ENCODE data around the gene DUOX1.

DNA sequence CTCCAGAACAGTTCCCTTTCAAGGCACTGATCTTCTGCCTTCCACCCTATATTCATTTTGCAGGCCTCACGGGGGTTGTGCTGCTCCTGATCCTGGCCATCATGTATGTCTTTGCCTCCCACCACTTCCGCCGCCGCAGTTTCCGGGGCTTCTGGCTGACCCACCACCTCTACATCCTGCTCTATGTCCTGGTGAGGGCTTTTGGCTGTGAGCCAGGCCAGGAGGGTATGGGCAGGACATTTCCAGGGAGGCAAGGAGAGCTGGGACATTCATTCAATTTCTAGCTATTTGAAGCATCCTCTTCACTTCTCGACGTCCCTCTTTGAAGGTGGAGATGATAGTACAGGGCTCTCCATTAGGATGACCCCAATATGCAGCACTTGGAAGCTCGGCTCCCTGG, 25.9 kb downstream of the DUOX1 start:
- TF ChIP-seq, protein P1, sequence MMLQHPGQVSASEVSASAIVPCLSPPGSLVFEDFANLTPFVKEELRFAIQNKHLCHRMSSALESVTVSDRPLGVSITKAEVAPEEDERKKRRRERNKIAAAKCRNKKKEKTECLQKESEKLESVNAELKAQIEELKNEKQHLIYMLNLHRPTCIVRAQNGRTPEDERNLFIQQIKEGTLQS (IDR thresholded peaks at IDR 0.05), result no peak
- TF ChIP-seq, protein P2, sequence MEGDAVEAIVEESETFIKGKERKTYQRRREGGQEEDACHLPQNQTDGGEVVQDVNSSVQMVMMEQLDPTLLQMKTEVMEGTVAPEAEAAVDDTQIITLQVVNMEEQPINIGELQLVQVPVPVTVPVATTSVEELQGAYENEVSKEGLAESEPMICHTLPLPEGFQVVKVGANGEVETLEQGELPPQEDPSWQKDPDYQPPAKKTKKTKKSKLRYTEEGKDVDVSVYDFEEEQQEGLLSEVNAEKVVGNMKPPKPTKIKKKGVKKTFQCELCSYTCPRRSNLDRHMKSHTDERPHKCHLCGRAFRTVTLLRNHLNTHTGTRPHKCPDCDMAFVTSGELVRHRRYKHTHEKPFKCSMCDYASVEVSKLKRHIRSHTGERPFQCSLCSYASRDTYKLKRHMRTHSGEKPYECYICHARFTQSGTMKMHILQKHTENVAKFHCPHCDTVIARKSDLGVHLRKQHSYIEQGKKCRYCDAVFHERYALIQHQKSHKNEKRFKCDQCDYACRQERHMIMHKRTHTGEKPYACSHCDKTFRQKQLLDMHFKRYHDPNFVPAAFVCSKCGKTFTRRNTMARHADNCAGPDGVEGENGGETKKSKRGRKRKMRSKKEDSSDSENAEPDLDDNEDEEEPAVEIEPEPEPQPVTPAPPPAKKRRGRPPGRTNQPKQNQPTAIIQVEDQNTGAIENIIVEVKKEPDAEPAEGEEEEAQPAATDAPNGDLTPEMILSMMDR (IDR thresholded peaks at IDR 0.05; ENCODE audit: low read depth, low read length, missing input control), result no peak
- TF ChIP-seq, protein P3, sequence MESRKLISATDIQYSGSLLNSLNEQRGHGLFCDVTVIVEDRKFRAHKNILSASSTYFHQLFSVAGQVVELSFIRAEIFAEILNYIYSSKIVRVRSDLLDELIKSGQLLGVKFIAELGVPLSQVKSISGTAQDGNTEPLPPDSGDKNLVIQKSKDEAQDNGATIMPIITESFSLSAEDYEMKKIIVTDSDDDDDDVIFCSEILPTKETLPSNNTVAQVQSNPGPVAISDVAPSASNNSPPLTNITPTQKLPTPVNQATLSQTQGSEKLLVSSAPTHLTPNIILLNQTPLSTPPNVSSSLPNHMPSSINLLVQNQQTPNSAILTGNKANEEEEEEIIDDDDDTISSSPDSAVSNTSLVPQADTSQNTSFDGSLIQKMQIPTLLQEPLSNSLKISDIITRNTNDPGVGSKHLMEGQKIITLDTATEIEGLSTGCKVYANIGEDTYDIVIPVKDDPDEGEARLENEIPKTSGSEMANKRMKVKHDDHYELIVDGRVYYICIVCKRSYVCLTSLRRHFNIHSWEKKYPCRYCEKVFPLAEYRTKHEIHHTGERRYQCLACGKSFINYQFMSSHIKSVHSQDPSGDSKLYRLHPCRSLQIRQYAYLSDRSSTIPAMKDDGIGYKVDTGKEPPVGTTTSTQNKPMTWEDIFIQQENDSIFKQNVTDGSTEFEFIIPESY (IDR thresholded peaks at IDR 0.05), result no peak
- TF ChIP-seq RAD21 (IDR thresholded peaks at IDR 0.05) (no peak), SP1 (IDR thresholded peaks at IDR 0.05) (no peak), YY1 (IDR thresholded peaks at IDR 0.05) (no peak), GABPA (IDR thresholded peaks at IDR 0.05 in 1 of 2, conservative IDR thresholded peaks at IDR 0.05 in 1 of 2) (no peak), TAF1 (conservative IDR thresholded peaks at IDR 0.05) (no peak), JUND (IDR thresholded peaks at IDR 0.05) (no peak), RXRA (IDR thresholded peaks at IDR 0.05) (no peak), NR2F2 (IDR thresholded peaks at IDR 0.05) (no peak), MAX (IDR thresholded peaks at IDR 0.05) (no peak)
- TF ChIP-seq, protein P4, sequence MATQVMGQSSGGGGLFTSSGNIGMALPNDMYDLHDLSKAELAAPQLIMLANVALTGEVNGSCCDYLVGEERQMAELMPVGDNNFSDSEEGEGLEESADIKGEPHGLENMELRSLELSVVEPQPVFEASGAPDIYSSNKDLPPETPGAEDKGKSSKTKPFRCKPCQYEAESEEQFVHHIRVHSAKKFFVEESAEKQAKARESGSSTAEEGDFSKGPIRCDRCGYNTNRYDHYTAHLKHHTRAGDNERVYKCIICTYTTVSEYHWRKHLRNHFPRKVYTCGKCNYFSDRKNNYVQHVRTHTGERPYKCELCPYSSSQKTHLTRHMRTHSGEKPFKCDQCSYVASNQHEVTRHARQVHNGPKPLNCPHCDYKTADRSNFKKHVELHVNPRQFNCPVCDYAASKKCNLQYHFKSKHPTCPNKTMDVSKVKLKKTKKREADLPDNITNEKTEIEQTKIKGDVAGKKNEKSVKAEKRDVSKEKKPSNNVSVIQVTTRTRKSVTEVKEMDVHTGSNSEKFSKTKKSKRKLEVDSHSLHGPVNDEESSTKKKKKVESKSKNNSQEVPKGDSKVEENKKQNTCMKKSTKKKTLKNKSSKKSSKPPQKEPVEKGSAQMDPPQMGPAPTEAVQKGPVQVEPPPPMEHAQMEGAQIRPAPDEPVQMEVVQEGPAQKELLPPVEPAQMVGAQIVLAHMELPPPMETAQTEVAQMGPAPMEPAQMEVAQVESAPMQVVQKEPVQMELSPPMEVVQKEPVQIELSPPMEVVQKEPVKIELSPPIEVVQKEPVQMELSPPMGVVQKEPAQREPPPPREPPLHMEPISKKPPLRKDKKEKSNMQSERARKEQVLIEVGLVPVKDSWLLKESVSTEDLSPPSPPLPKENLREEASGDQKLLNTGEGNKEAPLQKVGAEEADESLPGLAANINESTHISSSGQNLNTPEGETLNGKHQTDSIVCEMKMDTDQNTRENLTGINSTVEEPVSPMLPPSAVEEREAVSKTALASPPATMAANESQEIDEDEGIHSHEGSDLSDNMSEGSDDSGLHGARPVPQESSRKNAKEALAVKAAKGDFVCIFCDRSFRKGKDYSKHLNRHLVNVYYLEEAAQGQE (IDR thresholded peaks at IDR 0.05), result no peak
